Stimulated activated CD8-positive, alpha-beta memory T cell treated with anti-CD3 and anti-CD28 coated beads, Interleukin-15, amount 100 ng/mL, for 1 hour (primary cell): Measurements from ENCODE around the gene GALNT12.

ENCODE experiments used
- DNase-seq: peaks from one replicate; pipeline ENCODE4 v3.0.0-alpha.2; 2020; ENCODE audit warnings: low read depth

GALNT12 gene

DNA sequence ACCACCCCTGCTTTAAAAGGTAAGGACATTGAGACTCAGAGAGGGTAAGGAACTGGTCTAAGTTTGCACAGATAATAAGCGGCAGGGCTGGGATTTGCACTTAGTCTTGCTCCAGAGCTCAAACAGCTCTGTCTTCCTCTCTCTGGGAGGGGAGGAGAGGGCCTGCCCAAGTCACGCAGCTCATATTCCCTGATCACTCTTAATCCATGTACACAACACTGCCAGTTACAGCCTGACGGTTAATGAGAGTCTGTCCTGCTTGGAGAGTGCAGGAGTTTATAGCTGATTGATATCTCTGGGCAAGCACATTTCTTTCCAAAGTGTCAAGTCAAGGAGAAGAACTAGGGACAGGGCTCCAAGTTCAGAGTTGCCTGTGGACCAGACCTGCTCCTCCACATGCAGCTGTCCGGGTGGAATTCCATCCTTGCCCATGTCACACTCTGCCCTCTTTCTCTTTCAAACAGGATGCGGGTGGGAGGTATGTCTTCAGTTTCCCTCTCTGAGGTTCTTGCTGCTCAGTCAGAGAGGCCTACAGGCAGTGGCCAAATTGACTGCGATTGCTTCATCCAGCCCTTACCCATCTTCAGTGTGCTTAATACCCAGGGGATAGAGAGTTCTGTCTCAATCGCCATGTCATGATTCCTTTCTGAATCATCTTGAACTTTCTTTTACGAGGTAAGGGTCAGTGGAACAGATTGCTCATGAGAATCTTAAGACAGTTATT is 54.5 kb downstream of the GALNT12 start:
- no peak for DNase-seq

- DNase-seq: no peak
Observed at GRCh38 chr9:98862936-98863335, 55.5 kb downstream of the GALNT12 start.

- no peak for DNase-seq
Observed at GRCh38 chr9:98864281-98865174, 57.1 kb downstream of the GALNT12 start.

GRCh38 chr9:98865284-98865875 is 57.9 kb downstream of the GALNT12 start:
- no peak for DNase-seq

DNA sequence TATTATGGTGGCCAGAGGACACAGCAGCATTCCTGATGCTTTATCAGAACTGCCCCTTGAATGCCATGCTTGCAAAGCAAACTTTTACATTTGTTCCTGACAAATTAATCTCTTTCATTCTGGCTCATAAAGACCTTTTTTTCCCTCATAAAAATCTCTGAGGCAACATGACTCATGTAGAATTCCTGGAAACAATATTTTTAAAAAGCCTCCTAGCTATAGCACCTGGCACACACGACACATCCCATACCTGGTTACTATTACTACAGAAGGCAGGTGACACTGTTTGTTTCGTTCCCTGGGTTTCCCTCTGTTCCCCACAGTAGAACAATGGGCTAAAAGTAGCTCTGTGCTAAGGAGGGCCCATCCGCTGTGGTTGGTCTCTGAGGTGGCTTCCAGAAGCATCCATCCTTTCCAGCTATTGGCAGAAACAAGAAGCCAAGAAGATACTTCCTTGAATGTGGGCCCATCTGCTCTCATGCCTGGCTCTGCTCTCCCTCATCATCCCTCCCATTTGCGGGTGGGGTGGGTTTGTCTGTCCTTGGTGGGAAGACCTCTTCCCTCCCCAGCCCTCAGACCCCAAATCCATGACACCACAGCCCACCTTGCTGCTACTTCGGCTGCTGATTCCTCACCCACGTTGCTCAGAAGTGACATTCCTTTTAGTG is 59.1 kb downstream of the GALNT12 start:
- no peak for DNase-seq

- no peak for DNase-seq
Observed at GRCh38 chr9:98867103-98867428, 59.6 kb downstream of the GALNT12 start.

DNA sequence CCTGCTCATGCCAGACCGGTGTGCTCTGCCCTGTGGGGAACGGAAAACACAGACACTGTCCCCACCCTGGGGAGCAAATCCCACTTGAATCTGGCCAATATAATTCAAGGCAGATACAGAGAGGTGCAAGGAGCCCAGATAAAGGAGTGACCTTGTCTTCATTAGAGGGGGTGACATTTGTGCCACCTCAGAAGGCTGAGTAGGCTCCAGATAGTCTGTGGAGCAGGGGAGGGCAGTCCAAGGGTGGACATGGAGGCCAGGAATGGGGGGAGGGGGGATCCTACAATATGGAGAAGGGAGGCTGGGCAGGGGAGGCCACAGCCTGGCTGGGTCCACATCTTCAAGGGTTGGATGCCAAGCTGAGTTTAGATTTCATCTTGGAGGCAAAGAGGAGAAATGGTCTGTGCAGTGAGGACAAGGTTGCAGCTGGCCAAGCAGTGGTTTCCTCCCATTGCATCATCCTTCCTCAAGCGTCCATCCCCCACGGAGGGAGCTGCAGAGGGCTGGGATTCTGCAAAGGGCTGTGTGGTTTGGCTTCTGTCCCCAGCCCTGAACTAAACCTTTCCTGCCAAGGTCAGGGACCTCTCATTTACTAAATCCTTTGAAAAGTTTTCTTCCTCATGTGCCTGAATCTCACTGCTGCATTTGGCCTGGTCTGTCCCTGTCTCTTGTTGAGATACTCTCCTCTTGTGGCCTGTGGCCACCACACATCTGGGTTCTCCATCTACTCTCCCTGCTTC is 60.1 kb downstream of the GALNT12 start:
- no peak for DNase-seq

GRCh38 chr9:98869078-98869745 is 61.7 kb downstream of the GALNT12 start:
- DNase-seq: no peak

- DNase-seq: no peak
Observed at GRCh38 chr9:98869866-98870265, 62.4 kb downstream of the GALNT12 start.

- no peak for DNase-seq
Observed at GRCh38 chr9:98870782-98871557, 63.5 kb downstream of the GALNT12 start.

GRCh38 chr9:98871558-98872065 is 64.1 kb downstream of the GALNT12 start:
- DNase-seq: no peak

- DNase-seq: no peak
Observed at GRCh38 chr9:98873526-98873925, 66.1 kb downstream of the GALNT12 start.

DNA sequence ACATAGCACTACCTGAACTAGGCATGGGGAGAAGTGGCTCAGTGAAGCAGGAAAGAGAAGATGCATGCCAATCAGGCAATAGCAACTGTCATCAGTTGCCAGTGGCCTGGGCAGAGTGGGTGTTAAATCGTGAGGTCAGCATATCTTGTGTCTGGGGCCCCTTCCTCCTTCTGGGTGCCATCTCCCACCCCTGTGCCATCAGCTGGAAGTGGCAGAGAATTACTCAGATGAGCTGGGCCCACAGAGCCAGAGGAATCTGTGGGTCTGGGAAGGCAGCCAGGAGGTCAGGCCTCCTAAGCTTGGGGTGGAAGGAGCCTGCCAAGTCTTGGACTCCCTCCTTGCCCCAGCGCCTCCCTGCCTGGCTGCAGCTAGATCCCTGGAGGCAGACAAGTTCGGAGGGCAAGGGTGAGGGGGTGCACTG is 66.5 kb downstream of the GALNT12 start:
- DNase-seq: no peak

DNA sequence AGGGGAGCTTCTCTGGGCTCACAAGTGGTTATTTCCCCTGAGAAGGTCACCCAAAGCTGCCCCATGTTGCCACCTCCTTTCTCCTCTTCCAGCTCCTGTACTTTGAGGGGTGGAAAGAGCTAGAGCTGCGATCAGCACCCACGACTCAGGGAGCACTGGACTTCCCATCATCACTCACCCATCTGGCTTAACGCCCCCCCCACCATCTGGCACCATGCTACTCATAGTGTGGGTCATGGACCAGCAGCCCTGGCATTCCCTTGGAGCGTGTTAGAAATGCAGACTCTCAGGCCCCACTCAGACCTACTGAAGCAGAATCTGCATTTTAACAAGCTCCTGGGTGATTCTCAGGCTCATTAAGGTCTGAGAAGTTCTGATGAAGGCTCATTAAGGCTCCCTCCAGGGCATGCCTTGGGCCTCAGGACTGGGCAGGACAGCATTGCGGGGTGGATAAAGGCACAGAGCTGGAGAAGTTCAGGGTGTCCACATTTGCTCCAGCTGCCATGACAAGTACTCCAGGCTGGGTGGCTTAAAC is 67.3 kb downstream of the GALNT12 start:
- no peak for DNase-seq

DNA sequence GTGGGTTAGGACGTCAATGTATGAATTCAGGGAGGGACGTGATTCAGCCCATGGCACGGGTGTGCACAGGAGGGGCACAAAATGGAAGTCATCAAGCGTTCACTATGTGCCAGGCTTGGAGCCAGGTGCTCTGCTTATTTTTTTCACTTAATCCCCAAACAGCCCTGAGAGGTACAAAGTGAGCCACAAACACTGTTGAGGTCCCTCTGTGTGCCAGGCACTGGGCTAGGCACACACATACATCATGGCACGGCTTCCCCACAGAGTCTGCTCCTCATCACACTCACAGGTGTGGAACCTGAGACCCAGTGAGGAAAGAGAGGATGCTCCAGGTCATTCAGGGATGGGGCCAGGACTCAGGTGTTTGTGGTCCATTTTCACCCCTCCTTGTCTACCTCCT is 68.1 kb downstream of the GALNT12 start:
- no peak for DNase-seq

DNA sequence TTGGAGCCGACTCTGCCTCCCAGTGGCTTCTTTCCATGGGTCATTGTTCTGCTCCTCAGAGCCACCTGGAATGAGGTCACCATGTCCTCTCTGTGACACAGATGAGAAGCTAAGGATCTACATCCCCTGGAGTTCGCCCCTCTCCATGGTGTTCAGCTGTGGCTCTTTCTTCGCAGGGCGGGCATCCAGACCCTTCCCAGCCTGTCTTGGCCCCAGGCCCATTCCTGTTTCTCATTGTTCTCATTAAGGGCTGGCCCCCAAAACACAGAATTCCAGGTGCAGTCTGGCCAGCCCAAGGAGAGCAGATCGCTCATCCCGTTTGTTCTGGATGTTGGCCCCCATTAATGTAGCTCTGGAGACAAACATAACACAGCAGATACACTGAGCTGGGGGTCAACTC is 69.8 kb downstream of the GALNT12 start:
- no peak for DNase-seq

GRCh38 chr9:98879094-98879962 is 71.9 kb downstream of the GALNT12 start:
- DNase-seq: no peak

GRCh38 chr9:98879963-98880310 is 72.5 kb downstream of the GALNT12 start:
- no peak for DNase-seq
